SJSA1 (cell line): ENCODE results near the gene CHRNA4. TPM values are rescaled to one million over a fixed set of nuclear protein-coding genes. Genes with fewer than 3 reads are reported as not detected.
"Not testable (repeated sequence)": the region's sequence is repeated elsewhere in the genome, so short reads cannot be mapped to it uniquely, and the experiment has no call there.

Experiments used
- DNase-seq, 2 experiments: peaks; one replicate each; pipeline ENCODE4 v3.0.0-alpha.2; 2015 to 2020; ENCODE audit warnings: low spot score in 2 of 2, low read depth in 1 of 2
- H3K27ac ChIP-seq: fragments of 250-450 bp; sonication (Bioruptor Pico); 2 replicates; pipeline ENCODE4 v1.5.1; 2020; ENCODE audit warnings: mild to moderate bottlenecking, moderate library complexity
- H3K27me3 ChIP-seq: fragments of 250-450 bp; sonication (Bioruptor Pico); replicated peaks from 2 replicates; pipeline ENCODE4 v1.5.1; 2020; ENCODE audit warnings: mild to moderate bottlenecking, moderate library complexity
- H3K36me3 ChIP-seq: fragments of 250-450 bp; sonication (Bioruptor Pico); 2 replicates; pipeline ENCODE4 v1.5.1; 2020; ENCODE audit warnings: mild to moderate bottlenecking
- H3K4me1 ChIP-seq: fragments of 250-450 bp; sonication (Bioruptor Pico); replicated peaks from 2 replicates; pipeline ENCODE4 v1.6.1; 2021; ENCODE audit warnings: mild to moderate bottlenecking
- H3K4me3 ChIP-seq: fragments of 250-450 bp; sonication (Bioruptor Pico); 2 replicates; pipeline ENCODE4 v1.5.1; 2020; ENCODE audit warnings: mild to moderate bottlenecking
- H3K9me3 ChIP-seq: fragments of 250-450 bp; sonication (Bioruptor Pico); replicated peaks from 2 replicates; pipeline ENCODE4 v1.5.1; 2020; ENCODE audit warnings: mild to moderate bottlenecking
- total RNA-seq: library from RNA; depleted of rRNA; stranded (reverse); fragments of >200 nt; shearing (Covaris generic); gene quantifications from 2 replicates; pipeline ENCODE4 v1.2.3, GENCODE V29; 2014

The CHRNA4 gene
- total RNA-seq, 1 experiment from 2014 or later: not detected

DNA sequence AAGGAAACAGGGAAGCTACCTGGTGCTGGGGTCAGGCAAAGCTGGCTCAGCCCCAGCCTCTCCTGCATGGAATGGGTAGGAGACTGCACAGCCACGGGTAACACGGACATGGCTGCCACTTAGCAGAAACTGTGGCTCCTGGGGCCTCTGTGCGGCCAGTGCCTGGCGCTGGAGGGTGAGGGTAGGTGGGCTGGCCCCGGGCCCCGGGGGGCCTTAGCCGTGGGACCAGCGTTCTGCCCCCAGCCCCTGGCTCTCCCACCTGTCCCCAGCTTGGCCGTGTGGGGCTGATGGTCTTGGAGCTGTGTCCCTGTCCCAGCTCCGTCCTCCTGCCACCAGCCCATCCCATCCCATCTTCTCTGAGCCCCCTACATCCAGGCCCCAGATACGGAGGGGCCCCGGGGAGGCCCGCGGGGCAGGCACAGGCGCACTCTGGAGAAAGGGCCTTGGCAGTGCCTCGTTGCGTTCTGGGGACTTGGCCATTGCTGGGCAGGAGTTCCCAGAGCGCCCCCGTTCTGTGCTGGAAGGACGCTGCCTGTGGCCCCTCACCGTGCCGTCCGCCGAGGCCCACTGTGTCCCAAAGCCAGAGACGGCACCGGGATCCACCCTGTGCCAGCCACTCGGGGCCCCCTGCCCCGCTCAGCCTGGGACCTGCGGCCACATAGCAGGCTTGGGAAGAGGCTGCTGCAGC, 12.2 kb downstream of the CHRNA4 start:
- Histone ChIP-seq H3K36me3 (no peaks in the 10 kb centered on the region), H3K27ac (no peak overlapping the region), H3K9me3 (0 out of 2 replicates have a peak, but pooled peaks cover 3% of the 10 kb centered on the region), H3K4me3 (no peak overlapping the region), H3K27me3 (peaks cover 41% of the 10 kb centered on the region), H3K4me1 (no peaks in the 10 kb centered on the region)
- DNase-seq: no peak

DNA sequence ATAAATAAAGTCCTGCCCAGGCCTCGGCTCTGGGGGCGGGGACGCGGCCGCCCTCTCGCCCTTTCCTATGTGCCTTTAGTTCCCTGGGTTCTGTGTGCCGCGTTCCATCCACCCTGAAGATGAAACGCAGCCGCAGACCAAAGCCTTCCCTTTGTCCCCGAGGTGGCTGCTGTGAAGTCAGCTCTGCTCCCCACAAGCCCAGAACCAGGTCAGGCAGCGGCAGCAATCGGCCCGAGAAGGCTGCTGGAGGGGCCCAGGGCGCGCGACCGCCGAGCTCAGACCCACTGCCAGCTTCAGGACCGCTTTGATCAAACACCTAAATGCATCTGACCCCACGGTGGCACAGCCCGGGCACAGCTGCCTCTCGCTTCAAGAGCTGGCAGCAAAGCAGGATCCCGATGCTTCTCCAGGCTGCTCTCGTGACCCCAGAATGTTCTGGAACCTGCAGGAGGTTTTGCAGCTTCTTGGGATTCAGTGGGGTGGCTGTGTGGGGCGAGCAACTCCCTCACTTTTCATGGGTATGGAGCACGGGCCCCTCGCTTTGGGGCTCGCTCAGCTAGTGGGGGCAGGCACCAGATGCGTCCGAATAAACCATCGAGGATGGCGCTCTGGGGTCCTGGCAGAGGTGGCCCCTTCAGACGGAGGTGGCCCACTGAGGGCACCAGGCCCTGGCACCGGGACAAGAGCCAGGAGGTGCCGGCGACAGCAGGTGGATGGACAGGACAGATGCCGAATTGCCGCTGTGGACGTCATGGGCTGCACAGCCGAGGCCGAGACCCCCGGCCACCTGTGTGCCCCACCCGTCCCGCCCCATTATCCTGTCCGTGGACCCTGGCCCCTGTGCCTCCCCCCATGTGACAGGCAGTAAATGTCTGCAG, 13.0 kb downstream of the CHRNA4 start:
- 0 out of 2 replicates have a peak, but pooled peaks cover 3% of the 10 kb centered on the region for H3K9me3 ChIP-seq
- H3K4me1 ChIP-seq: no peaks in the 10 kb centered on the region
- no peaks in the 10 kb centered on the region for H3K36me3 ChIP-seq
- H3K27me3 ChIP-seq: peaks cover 48% of the 10 kb centered on the region
- no peak for DNase-seq
- H3K4me3 ChIP-seq: no peak overlapping the region
- H3K27ac ChIP-seq: no peak overlapping the region

DNA sequence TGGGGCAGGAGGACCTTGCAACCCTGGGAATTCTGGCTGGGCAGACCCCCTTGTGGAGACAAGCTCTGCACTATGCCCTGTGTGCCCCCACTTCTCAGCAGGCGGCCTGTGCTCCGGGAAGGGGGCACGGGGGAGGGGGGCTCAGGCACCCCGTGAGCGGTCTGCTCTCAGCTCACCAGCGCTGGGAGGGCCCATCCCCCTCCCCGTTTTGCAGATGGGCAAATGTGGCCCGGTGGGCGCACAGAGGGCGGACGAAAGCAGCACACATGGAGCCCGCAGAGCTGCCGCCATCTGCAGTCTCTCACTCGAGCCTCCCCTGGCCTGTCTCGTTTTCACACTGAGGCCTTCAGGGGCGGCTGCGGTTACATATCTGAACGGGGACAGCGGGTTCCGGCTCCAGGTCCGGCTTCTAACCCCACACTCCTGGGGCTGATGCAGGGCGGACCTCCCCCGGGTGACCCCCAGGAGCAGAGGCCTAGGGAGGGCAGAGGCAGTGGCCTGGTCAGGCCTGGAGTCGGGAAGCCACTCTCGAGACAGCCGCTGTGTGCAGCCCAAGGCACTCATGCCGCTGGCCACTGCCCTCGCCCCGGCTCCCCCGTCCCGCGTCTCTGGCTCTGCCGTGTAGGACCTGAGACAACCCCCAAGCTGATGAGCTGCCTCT, 13.9 kb downstream of the CHRNA4 start:
- Histone ChIP-seq H3K4me3 (no peak overlapping the region), H3K36me3 (no peaks in the 10 kb centered on the region), H3K27me3 (peaks cover 44% of the 10 kb centered on the region), H3K27ac (no peak overlapping the region), H3K4me1 (no peaks in the 10 kb centered on the region), H3K9me3 (0 out of 2 replicates have a peak, but pooled peaks cover 3% of the 10 kb centered on the region)
- no peak for DNase-seq

DNA sequence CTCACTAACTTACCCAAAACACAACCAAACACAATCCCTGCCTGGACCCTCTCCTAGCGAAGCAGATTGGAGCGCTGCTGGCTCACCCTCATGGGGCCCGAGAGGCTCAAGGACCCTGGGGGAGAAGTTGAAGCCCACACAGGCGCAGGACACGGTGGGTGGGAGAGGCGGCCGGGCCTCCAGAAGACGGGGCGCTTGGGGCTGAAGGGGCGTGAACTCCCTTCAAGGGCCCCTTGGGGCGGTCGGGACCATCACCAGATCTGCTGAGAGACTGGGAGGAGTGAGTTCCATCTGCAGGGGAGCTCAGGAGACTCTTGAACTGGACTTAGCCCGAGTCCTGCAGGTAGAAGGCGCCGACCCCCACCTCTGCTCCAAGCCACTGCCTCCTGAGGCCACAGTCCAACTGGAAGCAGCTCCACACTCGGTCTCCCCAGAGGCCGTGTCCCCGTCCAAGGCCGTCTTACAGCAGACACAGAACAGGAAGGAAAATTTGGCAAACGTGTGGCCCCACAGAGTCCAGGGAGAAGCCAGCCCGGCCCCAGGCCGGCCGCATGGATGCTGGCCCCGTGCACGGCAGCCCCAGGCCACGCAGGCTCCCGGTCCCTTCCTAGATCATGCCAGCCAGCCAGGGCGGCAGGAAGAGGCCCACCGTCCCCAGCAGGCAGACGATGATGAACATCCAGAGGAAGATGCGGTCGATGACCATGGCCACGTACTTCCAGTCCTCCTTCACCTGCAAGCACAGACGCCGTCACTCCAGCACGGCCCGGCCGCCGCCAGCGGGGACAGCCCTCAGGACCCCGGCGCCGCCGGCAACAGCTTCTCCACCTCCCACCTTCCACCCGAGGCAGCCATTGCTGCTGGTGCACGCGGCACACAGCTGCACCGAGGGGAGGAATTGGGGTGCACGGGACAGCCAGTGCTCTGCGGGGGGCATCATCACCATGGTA, 14.7 kb downstream of the CHRNA4 start:
- H3K4me3 ChIP-seq: no peak overlapping the region
- no peaks in the 10 kb centered on the region for H3K36me3 ChIP-seq
- DNase-seq: no peak
- H3K4me1 ChIP-seq: no peaks in the 10 kb centered on the region
- 0 out of 2 replicates have a peak, but pooled peaks cover 3% of the 10 kb centered on the region for H3K9me3 ChIP-seq
- peaks cover 48% of the 10 kb centered on the region for H3K27me3 ChIP-seq
- no peak overlapping the region for H3K27ac ChIP-seq

DNA sequence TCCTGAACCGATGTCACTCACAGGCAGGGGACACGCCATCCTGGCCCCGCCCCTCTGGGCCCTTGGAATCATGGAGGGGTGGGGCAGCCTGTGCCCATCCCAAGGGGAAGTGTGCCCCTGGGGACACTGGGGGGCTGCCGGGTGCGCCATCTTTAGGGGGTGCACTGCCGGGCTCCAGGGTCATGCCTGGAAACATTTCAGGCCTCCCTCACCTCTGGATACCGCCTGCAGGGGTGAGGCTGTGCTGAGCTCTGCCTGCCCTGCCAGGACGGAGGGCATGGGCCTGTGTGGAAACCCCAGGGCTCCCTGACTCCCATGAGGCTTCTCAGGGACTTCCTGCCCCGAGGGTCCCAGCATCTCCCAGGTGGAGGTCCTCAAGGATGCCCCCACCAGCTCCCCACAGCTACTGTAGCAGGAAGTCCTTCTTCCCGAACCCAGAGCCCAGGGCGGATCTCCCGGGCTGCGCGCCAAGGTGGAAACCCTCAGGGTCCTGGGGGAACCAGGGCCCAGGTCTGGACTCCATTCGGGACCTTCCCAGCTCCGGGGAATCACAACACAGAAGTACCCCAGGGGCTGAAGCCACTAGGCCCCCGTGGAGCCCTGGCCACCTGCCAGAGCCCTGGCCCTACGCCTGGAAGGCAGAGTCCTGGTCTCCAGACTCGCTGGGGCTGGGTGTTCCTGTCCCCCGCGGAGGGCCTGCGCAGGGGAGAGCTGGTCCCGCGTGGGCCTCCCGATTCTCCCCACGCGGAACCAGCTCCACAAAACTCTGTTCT, 15.6 kb downstream of the CHRNA4 start:
- no peak overlapping the region for H3K27ac ChIP-seq
- H3K36me3 ChIP-seq: no peaks in the 10 kb centered on the region
- no peak for DNase-seq
- H3K27me3 ChIP-seq: peaks cover 48% of the 10 kb centered on the region
- H3K9me3 ChIP-seq: no peaks in the 10 kb centered on the region
- H3K4me3 ChIP-seq: no peak overlapping the region
- H3K4me1 ChIP-seq: no peaks in the 10 kb centered on the region

DNA sequence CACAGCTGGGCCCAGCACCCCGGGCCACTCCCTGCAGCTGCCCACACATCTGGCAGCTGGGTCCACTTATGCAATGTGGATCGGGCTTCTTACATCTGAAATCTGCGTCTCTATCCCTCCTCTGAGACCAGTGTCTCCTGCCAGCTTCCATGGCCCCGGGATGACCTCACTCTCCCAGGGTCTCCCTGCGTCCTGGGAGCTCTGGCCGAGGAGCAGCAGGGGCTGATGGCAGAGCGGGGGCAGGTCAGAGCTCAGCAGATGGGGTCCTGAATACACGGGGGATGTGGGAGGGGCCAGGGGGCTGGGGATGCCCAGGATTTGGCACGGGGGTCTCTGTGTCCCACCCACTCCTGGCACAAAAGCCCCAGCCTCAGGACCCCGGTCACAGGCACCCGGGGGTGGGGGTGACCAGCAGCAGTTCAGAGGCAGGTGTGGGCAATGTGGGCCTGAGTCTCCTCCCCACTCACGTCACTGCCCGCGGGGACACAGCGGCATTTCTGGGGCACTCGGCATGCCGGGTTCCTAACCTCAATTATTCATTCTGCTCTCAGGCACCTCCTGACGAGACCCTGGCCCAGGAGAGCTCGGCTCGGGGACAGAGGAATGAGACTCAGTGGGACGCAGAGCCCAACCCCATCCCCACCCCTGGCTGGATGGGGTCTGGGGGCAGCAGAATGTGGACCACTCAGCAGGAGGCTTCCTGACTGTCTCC, 16.4 kb downstream of the CHRNA4 start:
- Histone ChIP-seq H3K27ac (no peak overlapping the region), H3K9me3 (no peaks in the 10 kb centered on the region), H3K27me3 (peaks cover 48% of the 10 kb centered on the region), H3K4me3 (no peak overlapping the region), H3K4me1 (no peaks in the 10 kb centered on the region), H3K36me3 (no peaks in the 10 kb centered on the region)
- no peak for DNase-seq

DNA sequence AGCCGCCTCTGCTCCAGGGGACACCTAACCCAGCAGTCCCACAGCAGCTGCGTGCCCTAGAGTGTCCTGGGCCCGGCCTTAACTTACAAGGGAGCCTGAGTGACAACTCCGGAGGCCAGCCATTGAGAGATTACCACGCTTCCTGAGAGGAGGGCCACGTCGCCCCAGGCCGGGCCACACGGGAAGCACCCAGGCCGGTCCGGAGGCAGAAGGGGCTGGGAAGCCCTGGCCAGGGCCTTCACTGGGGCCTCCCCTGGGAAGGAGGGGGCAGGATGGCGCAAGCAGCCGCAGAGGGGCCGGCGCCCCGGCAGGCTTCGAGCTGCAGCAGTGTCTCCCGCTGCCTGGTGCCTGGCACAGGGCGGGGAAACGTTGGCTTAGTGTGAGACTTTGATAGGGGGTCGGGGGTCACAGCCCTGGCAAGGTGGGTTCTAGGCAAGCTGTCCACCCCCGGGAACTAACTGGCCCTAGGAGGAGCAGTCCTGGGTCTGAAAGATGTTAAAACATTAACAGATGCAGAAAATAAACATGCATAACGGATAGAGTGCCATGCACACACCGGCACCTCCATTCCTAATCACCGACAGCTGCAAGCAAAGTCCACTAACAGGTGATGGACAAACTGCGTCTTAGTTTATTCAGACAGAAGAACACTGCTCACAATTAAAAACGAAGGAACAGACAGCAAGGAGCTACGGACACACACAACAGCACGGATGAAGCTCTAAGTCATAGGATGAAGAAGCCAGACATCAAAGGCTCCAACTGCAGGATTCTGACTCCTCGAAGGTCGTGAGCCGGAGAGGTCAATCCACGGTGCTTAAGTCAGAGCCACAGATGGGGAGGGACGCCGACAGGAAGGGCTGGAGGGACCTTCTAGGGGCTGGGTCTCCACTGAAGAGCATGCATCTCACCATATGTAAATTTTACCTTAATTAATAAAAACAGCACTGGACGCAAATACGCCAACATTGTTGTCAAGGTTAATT, 17.4 kb downstream of the CHRNA4 start:
- Histone ChIP-seq H3K4me1 (no peaks in the 10 kb centered on the region), H3K36me3 (no peaks in the 10 kb centered on the region), H3K4me3 (no peak overlapping the region), H3K9me3 (no peaks in the 10 kb centered on the region; the same call in 1 of the 2 replicates), H3K27ac (no peak overlapping the region), H3K27me3 (peaks cover 50% of the 10 kb centered on the region)
- DNase-seq: no peak

DNA sequence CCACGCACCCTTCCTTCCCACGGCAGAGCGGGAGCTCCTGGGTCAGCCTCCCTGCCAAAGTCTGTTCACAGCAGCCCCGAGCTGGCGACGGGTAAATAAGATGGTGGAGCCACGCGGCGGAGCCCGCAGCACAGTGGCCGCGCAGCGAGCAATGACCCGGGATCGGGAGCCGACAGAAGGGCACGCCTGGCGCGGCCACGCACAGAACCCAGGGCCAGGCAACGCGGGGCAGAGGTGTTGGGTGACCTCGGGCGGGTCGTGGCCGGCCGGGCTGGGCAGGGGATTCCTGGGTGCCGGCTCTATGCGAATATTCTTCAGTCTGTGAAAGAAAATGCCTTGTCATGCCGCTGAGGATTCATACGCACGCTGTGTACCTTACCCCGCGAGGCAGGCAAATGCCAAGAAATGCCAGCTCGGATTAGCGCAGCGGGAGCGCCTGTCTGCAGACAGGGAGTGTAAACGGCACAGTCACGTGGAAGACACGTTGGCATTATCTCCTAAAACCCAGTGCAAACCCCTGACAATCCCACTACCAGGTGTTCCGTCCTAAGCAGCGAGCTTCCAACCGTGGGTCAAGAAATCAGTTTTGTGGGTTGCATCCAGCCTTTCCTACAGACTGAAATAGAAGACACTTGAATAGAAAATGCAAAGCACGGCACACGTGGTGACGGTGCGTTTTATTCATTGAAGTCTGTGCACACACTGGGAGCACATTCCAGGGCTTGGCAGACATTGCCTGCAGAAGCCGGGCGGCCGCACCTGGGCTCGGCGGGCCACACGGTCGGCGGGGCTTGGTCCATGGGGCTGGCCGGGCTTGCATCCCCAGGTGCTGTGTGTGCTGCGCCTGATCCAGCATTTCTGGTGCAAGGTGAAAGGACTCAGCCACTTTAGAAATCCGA, 18.3 kb downstream of the CHRNA4 start:
- Histone ChIP-seq H3K4me3 (no peak overlapping the region), H3K4me1 (no peaks in the 10 kb centered on the region), H3K27ac (no peak overlapping the region), H3K27me3 (peaks cover 57% of the 10 kb centered on the region), H3K9me3 (no peaks in the 10 kb centered on the region; the same call in 1 of the 2 replicates), H3K36me3 (no peaks in the 10 kb centered on the region)
- no peak for DNase-seq

DNA sequence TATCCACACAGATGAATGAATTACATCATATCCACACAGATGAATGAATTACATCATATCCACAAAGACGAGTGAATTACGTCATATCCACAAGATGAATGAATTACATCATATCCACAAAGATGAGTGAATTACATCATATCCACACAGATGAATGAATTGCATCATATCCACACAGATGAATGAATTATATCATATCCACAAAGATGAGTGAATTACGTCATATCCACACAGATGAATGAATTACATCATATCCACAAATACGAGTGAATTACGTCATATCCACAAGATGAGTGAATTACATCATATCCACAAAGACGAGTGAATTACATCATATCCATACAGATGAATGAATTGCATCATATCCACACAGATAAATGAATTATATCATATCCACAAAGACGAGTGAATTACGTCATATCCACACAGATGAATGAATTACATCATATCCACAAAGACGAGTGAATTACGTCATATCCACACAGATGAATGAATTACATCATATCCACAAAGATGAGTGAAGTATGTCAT, 20.9 kb downstream of the CHRNA4 start:
- H3K27me3 ChIP-seq: peaks cover 45% of the 10 kb centered on the region
- H3K9me3 ChIP-seq, H3K36me3 ChIP-seq, H3K4me1 ChIP-seq, H3K27ac ChIP-seq, H3K4me3 ChIP-seq, DNase-seq: not testable (repeated sequence)
